ENCODE data around the gene SUMF1.

DNA sequence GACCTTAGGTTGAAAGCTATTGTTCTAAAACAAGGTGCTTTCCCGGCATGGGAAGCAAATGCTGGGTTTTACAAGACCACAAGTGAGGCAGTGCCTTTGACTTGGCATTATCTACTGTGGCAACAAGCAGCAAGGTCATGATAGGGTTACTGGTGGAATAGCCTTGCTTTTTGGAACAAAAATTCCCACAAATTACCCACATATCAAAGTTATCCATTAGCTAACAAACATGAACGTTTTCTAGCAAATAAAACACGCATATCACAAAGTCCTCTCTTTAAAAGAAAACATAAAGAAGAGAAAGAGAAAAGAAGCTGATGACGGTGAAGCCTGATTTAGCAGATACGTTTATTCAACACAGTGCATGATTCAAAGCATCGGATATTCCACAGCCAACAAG is 106.3 kb downstream of the SUMF1 start:
- TF ChIP-seq, protein P1, sequence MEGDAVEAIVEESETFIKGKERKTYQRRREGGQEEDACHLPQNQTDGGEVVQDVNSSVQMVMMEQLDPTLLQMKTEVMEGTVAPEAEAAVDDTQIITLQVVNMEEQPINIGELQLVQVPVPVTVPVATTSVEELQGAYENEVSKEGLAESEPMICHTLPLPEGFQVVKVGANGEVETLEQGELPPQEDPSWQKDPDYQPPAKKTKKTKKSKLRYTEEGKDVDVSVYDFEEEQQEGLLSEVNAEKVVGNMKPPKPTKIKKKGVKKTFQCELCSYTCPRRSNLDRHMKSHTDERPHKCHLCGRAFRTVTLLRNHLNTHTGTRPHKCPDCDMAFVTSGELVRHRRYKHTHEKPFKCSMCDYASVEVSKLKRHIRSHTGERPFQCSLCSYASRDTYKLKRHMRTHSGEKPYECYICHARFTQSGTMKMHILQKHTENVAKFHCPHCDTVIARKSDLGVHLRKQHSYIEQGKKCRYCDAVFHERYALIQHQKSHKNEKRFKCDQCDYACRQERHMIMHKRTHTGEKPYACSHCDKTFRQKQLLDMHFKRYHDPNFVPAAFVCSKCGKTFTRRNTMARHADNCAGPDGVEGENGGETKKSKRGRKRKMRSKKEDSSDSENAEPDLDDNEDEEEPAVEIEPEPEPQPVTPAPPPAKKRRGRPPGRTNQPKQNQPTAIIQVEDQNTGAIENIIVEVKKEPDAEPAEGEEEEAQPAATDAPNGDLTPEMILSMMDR (optimal IDR thresholded peaks at IDR 0.05 in 1 of 3, IDR thresholded peaks at IDR 0.05 in 1 of 3, conservative IDR thresholded peaks at IDR 0.05 in 1 of 3; ENCODE audit: extremely low read depth in 1 of 3, insufficient read depth in 2 of 3, low read length in 3 of 3), result no peak
- TF ChIP-seq EZH2 (IDR thresholded peaks at IDR 0.05; ENCODE audit: low read length), result no peak

Data from keratinocyte (primary cell).